ENCODE data around the gene OR14A16.

Gene OR14A16

GRCh38 chr1:247824023-247824422, at the start of gene OR14A16:
OR14A16 (minus strand) TSS chr1:247824119; CDS start chr1:247815729, 8,390 bp downstream.
- DNase-seq = no peak

GRCh38 chr1:247865416-247865815, 41.5 kb upstream of the OR14A16 start:
- no peak for DNase-seq

GRCh38 chr1:247864644-247865043, 40.7 kb upstream of the OR14A16 start:
- DNase-seq = no peak

- DNase-seq = no peak
These were observed 38.8 kb upstream of the OR14A16 start for GRCh38 chr1:247862756-247863155.

GRCh38 chr1:247857985-247858619, 34.2 kb upstream of the OR14A16 start:
- no peak for DNase-seq

GRCh38 chr1:247857069-247857984, 33.4 kb upstream of the OR14A16 start, which contains the start of gene TRIM58:
TRIM58 (plus strand) TSS chr1:247857187; CDS start chr1:247857247, 60 bp downstream.
- no peak for DNase-seq

GRCh38 chr1:247855911-247856310, 32.0 kb upstream of the OR14A16 start:
- no peak for DNase-seq

GRCh38 chr1:247854899-247855545, 31.1 kb upstream of the OR14A16 start:
- DNase-seq = no peak

GRCh38 chr1:247849616-247850015, 25.7 kb upstream of the OR14A16 start:
- DNase-seq = no peak

GRCh38 chr1:247848346-247848745, 24.4 kb upstream of the OR14A16 start:
- no peak for DNase-seq

GRCh38 chr1:247845693-247846017, 21.7 kb upstream of the OR14A16 start:
- no peak for DNase-seq

- no peak for DNase-seq
These were observed 21.2 kb upstream of the OR14A16 start for GRCh38 chr1:247845011-247845692.

GRCh38 chr1:247843411-247843810, 19.5 kb upstream of the OR14A16 start:
- no peak for DNase-seq

- DNase-seq = no peak
These were observed 17.9 kb upstream of the OR14A16 start, which contains the start of gene OR11L1 for GRCh38 chr1:247841796-247842195. OR11L1 (minus strand) TSS chr1:247841896; CDS start chr1:247841896, 0 bp downstream.

GRCh38 chr1:247840818-247841217, 16.9 kb upstream of the OR14A16 start:
- DNase-seq = no peak

- no peak for DNase-seq
These were observed 9.7 kb upstream of the OR14A16 start for GRCh38 chr1:247833601-247834000.

GRCh38 chr1:247829656-247830055, 5.7 kb upstream of the OR14A16 start:
- DNase-seq = no peak

- DNase-seq = no peak
These were observed 1.4 kb upstream of the OR14A16 start for GRCh38 chr1:247825362-247825761.

GRCh38 chr1:247822060-247822459, 1.9 kb downstream of the OR14A16 start:
- DNase-seq = no peak

- DNase-seq = no peak
These were observed 11.3 kb downstream of the OR14A16 start for GRCh38 chr1:247812637-247813036.

- DNase-seq = no peak
These were observed 26.4 kb downstream of the OR14A16 start for GRCh38 chr1:247797518-247797917.

GRCh38 chr1:247769603-247770002, 54.3 kb downstream of the OR14A16 start:
- no peak for DNase-seq

All from NCI-H69 (cell line).